ENCODE data around the gene RMC1. TPM values are rescaled to one million over a fixed set of nuclear protein-coding genes. Genes with fewer than 3 reads are reported as not detected.
"Not testable (repeated sequence)": the region's sequence is repeated elsewhere in the genome, so short reads cannot be mapped to it uniquely, and the experiment has no call there.

RMC1 gene
- total RNA-seq, 1 donor from 2014 or later = 18.8 TPM

GRCh38 chr18:23556145-23556780 is 53.0 kb downstream of the RMC1 start:
- H3K4me1 Mint-ChIP-seq = no peaks in the 10 kb centered on the region
- no peak for TF ChIP-seq CTCF (IDR thresholded peaks at IDR 0.05; ENCODE audit: unreplicated experiment)
- H3K4me3 Mint-ChIP-seq = no peak overlapping the region
- no peaks in the 10 kb centered on the region for H3K9me3 Mint-ChIP-seq
- DNase-seq (ENCODE audit: low spot score in 2 of 2, unreplicated experiment in 2 of 2) = no peak
- H3K36me3 Mint-ChIP-seq = peaks cover 62% of the 10 kb centered on the region
- no peak overlapping the region for H3K27ac Mint-ChIP-seq
- H3K27me3 Mint-ChIP-seq (ENCODE audit: low read depth) = no peaks in the 10 kb centered on the region

- not testable (repeated sequence) for DNase-seq (ENCODE audit: low spot score in 2 of 2, unreplicated experiment in 2 of 2); H3K27ac Mint-ChIP-seq; H3K4me1 Mint-ChIP-seq; H3K27me3 Mint-ChIP-seq (ENCODE audit: low read depth); H3K9me3 Mint-ChIP-seq; H3K4me3 Mint-ChIP-seq
- H3K36me3 Mint-ChIP-seq = peaks cover 59% of the 10 kb centered on the region
These were observed 54.2 kb downstream of the RMC1 start for GRCh38 chr18:23557511-23557910.

- H3K27ac Mint-ChIP-seq = no peak overlapping the region
- H3K4me3 Mint-ChIP-seq = no peak overlapping the region
- DNase-seq (ENCODE audit: low spot score in 2 of 2, unreplicated experiment in 2 of 2) = no peak
- no peaks in the 10 kb centered on the region for H3K9me3 Mint-ChIP-seq
- TF ChIP-seq CTCF (IDR thresholded peaks at IDR 0.05; ENCODE audit: unreplicated experiment) = no peak
- no peaks in the 10 kb centered on the region for H3K27me3 Mint-ChIP-seq (ENCODE audit: low read depth)
- peaks cover 49% of the 10 kb centered on the region for H3K36me3 Mint-ChIP-seq
- H3K4me1 Mint-ChIP-seq = no peaks in the 10 kb centered on the region
These were observed 56.9 kb downstream of the RMC1 start for GRCh38 chr18:23560186-23560585.

- no peak overlapping the region for H3K4me3 Mint-ChIP-seq
- peaks cover 49% of the 10 kb centered on the region for H3K36me3 Mint-ChIP-seq
- no peaks in the 10 kb centered on the region for H3K9me3 Mint-ChIP-seq
- H3K4me1 Mint-ChIP-seq = peaks cover 5% of the 10 kb centered on the region
- no peak for TF ChIP-seq CTCF (IDR thresholded peaks at IDR 0.05; ENCODE audit: unreplicated experiment)
- no peak for DNase-seq (ENCODE audit: low spot score in 2 of 2, unreplicated experiment in 2 of 2)
- H3K27ac Mint-ChIP-seq = no peak overlapping the region
- H3K27me3 Mint-ChIP-seq (ENCODE audit: low read depth) = no peaks in the 10 kb centered on the region
These were observed 60.2 kb downstream of the RMC1 start for GRCh38 chr18:23563377-23564043.

- H3K27me3 Mint-ChIP-seq (ENCODE audit: low read depth) = no peaks in the 10 kb centered on the region
- H3K27ac Mint-ChIP-seq = no peak overlapping the region
- peaks cover 47% of the 10 kb centered on the region for H3K36me3 Mint-ChIP-seq
- H3K4me1 Mint-ChIP-seq = peaks cover 13% of the 10 kb centered on the region
- no peak overlapping the region for H3K4me3 Mint-ChIP-seq
- H3K9me3 Mint-ChIP-seq = no peaks in the 10 kb centered on the region
- TF ChIP-seq CTCF (IDR thresholded peaks at IDR 0.05; ENCODE audit: unreplicated experiment) = no peak
- DNase-seq (ENCODE audit: low spot score in 2 of 2, unreplicated experiment in 2 of 2) = no peak
These were observed 62.7 kb downstream of the RMC1 start for GRCh38 chr18:23565916-23566547.

- Mint-ChIP-seq H3K9me3 (no peaks in the 10 kb centered on the region), H3K4me1 (peaks cover 18% of the 10 kb centered on the region), H3K27ac (no peak overlapping the region), H3K27me3 (ENCODE audit: low read depth) (no peaks in the 10 kb centered on the region), H3K36me3 (peaks cover 37% of the 10 kb centered on the region), H3K4me3 (no peak overlapping the region)
- no peak for DNase-seq (ENCODE audit: low spot score in 2 of 2, unreplicated experiment in 2 of 2)
- no peak for TF ChIP-seq CTCF (IDR thresholded peaks at IDR 0.05; ENCODE audit: unreplicated experiment)
These were observed 64.4 kb downstream of the RMC1 start for GRCh38 chr18:23567671-23568070.

Measured in mesothelial cell of epicardium (in vitro differentiated cells).